Iris pigment epithelial cell (primary cell): ENCODE measurements around the gene PPP3CA.
"Not testable (repeated sequence)": the region's sequence is repeated elsewhere in the genome, so short reads cannot be mapped to it uniquely, and the experiment has no call there.

Experiments used
- DNase-seq: peaks from one replicate; pipeline ENCODE4 v3.0.0-alpha.2; 2011; ENCODE audit warnings: low read depth

PPP3CA gene

GRCh38 chr4:101254776-101255175 lies 92.5 kb downstream of the PPP3CA start:
- DNase-seq = no peak

DNA sequence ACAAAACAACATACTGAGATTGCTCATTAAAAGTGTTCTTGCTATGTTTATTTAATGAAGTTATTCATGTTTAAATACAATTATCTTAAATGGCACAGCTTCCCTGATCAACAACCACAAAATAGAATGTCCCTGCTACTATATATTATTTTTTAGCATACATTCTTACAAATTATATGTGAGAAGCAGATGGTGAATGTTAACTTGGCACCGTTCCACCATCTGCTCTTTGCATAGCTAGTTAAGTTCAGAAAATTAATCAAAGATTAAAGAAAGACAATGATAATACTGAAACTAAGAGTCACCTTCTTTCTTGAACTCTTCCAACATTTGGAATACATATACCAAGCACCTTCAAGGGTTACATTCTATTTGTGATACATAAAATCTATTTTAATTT lies 94.2 kb downstream of the PPP3CA start:
- no peak for DNase-seq

- DNase-seq = peak; percentile 42
Measured at GRCh38 chr4:101252721-101253120, 94.6 kb downstream of the PPP3CA start.

- DNase-seq = no peak
Measured at GRCh38 chr4:101251261-101251660, 96.1 kb downstream of the PPP3CA start.

GRCh38 chr4:101244349-101244748 lies 103.0 kb downstream of the PPP3CA start:
- DNase-seq = no peak

DNA sequence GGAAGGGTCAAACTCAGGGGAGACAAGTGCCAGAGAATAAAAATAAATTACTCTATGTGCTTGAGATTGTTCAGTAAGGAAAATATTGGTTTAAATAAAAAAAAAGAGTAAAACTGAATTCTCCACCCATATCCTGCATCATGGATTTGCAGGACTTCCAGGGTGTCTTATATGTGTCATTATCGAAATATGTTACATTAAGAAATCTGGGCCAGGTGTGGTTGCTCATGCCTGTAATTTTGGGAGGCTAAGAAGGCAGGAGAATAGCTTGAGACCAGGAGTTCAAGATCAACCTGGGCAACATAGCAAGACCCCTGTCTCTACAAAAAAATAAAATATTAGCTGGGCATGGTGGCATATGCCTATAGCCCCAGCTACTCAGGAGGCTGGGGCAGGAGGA lies 104.9 kb downstream of the PPP3CA start:
- DNase-seq = no peak

DNA sequence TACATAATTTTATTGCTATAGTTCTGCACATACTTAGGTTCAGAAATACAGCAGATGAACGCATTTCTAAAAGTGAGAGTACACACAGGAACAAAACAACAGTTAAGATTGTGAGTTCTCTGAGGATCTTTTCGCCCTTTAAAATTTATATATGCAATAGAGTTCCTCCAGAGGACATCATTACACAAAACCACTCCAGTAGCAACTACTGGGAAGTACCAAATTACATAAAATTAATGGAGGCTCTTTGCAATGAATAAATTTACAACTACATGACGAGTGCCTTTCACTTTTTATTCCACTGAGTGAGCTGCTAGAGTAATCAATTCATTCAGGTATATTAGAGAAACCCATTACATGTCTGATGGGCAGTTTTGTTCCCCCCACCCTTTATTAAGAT lies 107.2 kb downstream of the PPP3CA start:
- DNase-seq = no peak

GRCh38 chr4:101239665-101240064 lies 107.7 kb downstream of the PPP3CA start:
- DNase-seq = no peak

DNA sequence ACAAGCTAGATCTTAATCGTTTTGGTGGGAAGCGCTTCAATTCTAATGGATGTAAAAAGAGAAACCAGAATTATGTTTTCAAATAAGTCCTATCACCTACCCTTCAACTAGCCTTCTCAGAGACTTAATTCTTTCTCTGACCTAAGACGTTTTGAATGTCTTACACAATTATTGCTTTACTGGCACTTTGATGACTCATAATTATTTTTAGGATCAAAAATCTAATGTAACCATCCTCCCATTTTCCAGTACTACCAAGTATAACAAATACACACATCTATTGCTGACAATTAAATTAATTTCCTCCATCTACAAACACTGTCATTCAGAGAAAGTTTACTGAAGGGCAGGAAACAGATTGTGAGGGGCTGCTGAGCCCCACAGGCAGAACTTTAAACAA lies 108.6 kb downstream of the PPP3CA start:
- DNase-seq = peak; percentile 76

DNA sequence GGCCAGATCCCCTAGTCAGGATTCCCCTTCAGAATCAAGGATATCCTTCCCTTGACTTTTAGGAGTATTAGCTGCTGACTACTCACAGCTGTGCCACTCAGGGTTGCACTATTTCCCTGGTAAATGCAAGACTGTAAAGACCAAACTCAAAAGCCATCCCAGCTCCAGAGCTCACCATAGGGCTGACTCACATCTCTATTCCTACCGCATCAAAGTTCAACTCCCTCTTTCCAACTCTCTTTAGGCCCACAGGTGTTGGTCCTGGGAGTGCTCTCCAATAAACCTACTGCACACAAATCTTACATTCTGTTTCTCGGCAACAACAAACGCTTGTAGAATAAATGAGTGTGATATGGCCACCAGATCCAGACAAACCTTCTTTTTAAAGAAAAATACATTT lies 109.6 kb downstream of the PPP3CA start:
- no peak for DNase-seq

DNA sequence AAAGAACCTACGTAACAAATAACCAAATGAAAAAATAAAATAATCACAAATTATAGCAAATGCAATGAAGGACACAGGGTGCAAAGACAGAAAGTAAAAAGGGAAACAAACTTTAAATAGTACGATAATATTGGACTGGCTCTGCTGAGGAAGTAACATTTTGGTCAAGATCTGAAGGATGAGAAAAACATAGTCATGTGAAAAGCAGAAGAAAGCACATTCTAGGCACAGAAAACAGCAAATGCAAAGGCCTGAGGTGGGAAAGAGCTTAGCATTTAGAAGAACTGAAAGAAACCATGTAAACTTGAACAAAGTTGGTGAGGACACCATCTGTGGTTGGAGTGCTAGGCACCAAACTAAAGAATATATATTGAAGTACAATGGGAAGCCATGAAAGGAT lies 111.2 kb downstream of the PPP3CA start:
- no peak for DNase-seq

- not testable (repeated sequence) for DNase-seq
Measured at GRCh38 chr4:101234141-101234540, 113.2 kb downstream of the PPP3CA start.

DNA sequence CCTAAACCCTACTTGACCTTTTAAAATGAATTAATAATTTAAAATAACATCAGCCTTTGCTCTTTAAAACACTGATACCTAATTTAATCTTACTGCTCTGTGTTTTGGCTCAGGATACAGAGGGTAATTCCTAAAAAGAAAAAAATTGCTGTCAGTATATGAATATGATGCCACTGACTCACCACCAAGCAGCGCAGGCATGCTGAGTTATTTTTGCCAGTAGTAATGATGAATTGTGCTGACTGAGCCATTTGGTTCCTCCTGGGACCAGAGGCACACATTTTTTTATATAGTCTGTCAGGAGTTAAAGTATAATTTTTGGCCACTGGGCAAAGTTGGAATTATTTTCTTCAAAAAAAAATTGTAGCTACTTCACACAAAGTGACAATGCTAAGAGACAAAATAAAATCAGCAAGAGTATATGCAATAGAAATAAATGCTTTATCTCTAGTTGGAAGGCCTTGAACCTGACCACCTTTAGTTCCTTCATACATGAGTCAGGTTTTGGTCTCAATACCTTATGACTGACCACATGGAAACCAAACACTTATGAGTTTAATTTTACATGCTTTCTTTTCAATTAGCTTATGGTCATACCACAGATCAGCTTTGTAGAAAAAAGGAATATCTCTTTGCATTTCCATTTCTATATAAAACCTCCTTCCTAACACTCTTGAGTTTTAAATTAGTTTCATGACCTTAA lies 115.1 kb downstream of the PPP3CA start:
- peak; percentile 87 for DNase-seq

DNA sequence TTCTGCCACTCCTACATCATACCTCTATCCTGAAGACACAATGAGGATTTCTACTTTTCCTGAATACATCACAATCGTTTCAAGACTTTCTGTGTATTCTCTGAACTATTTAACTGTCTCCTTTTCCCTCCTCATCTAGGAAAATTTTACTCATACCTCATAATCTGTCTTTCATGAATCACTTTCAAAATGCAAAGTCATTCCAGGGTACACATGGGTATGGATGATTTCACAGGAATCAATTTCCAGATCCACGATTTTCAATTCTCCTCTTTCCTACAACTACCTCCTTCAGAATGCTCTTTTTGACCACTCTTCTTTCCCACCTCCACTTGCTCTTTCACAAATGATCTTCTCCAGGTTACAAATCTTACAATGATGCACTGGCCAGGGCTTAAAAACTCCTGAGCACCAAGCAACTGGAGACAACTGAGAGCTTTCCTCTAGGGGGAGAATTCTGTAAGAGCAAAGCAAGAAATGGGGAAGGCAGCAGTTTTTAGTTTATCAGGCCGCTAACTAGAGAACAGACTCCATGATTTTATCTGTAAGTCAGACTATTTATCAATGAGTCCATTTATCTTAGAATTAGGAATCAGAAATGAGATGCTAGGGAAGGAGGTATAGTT lies 116.4 kb downstream of the PPP3CA start:
- DNase-seq = peak; percentile 36

DNA sequence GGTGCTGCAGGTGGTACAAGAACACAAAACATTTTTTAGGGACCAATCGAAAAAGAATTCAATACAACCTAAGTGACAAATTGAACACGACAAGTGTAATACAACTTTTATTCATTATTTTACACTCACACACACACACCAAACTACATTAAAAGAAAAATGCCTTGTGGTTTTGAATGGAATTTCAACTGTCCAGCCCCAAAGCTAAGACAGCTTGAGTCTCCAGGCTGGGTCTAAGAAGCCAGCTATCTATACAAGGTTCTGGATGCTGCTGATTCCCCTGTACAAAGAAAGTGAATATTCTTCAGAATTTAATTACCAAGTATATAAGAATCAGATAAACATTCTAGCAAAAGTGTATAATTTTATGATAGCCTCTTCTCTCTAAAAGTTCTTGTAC lies 118.2 kb downstream of the PPP3CA start:
- DNase-seq = peak; percentile 83

GRCh38 chr4:101227715-101228114 lies 119.6 kb downstream of the PPP3CA start:
- no peak for DNase-seq

DNA sequence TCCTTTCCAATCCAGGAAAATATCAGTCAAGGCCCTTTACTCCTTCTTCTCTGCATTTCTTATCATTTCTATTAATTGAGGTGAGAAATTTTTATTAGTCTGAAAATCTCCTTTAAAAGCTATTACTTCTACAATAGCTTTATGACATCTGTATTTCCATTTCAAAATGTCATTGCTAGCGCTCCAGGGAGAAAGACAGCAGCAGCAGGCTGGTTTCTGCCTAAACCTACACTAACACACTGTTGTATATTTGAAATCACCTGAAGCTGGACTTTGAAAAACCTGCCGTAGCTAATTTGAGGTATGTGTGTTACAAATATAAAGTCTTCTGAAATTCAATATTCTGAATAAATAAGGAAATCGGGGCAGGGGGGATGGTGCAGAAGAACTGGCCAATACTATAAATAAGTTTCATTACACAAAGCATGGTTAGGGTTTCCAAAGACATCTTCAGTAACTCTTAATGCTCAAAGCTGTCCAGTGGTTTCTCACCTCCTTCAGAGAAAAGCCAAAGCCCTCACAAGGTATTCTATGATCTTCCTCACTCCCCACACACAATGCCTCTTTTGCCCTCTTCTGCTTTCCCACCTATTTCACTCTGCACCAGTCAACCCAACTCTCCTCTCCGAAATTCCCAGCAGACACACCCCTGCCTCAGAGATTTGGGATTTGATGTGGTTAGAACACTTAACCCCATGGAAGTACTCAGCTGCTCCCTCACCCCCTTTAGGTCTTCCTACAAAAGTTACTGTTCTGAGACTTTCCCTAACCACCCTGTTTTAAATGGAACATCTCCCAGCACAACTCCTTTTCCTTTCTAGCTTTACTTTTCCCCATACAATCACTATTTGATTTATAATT lies 122.7 kb downstream of the PPP3CA start:
- no peak for DNase-seq

- peak; percentile 50 for DNase-seq
Measured at GRCh38 chr4:101222156-101222845, 125.0 kb downstream of the PPP3CA start.

GRCh38 chr4:101221294-101221693 lies 126.0 kb downstream of the PPP3CA start:
- no peak for DNase-seq

GRCh38 chr4:101218894-101219293 lies 128.4 kb downstream of the PPP3CA start:
- no peak for DNase-seq

DNA sequence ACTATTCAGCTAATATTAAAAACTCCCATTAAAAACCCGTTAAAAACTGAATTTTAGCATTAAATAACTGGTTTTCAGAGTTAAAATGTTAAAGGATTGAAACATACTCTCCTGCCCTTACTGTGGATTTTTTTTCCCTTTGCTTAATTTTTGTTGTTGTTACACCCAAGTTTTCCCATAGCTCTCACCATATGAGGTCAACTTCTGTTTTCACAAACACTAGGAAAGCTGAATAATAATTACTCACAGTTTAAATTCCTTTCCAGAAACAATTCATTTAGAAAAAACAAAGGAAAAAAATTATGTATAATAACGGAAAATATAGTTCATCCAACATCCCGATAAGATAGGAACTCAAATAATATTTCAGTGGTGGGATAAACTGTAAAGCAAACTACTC lies 129.0 kb downstream of the PPP3CA start:
- no peak for DNase-seq

- no peak for DNase-seq
Measured at GRCh38 chr4:101217353-101218031, 129.8 kb downstream of the PPP3CA start.
